Tibial nerve (tissue), 4 donors: ENCODE data around the gene CECR2. TPM values are rescaled to one million over a fixed set of nuclear protein-coding genes. Genes with fewer than 3 reads are reported as not detected.

Experiments
- DNase-seq, 2 donors: peaks; one replicate each; pipeline ENCODE4 v3.0.0-alpha.2; 2019; ENCODE audit warnings: low spot score in 2 of 2
- H3K27ac ChIP-seq, 4 donors: fragments of 200-600 bp; sonication (generic) in 3 of 4; one replicate each; pipeline ENCODE4 v1.5.1; 2017 to 2019; ENCODE audit warnings: mild to moderate bottlenecking in 1 of 4
- H3K27me3 ChIP-seq, 2 donors: fragments of 200-600 bp; sonication (generic) in 1 of 2; one replicate each; pipeline versions ENCODE4 v1.5.1 to v1.6.0; 2017 to 2019
- H3K36me3 ChIP-seq, 3 donors: fragments of 200-600 bp; sonication (generic); one replicate each; pipeline ENCODE4 v1.5.1; 2018 to 2019
- H3K4me1 ChIP-seq, 4 donors: fragments of 200-600 bp; sonication (generic) in 3 of 4; one replicate each; pipeline ENCODE4 v1.5.1; 2017 to 2019
- H3K4me3 ChIP-seq, 4 donors: fragments of 200-600 bp; sonication (generic) in 3 of 4; one replicate each; pipeline ENCODE4 v1.5.1; 2017 to 2019; ENCODE audit warnings: mild to moderate bottlenecking in 1 of 4, moderate library complexity in 1 of 4
- H3K9me3 ChIP-seq, 4 donors: fragments of 200-600 bp; sonication (generic) in 3 of 4; one replicate each; pipeline ENCODE4 v1.5.1; 2017 to 2019
- EP300 ChIP-seq, 2 donors: sonication (generic); formaldehyde crosslinking; IDR thresholded peaks; one replicate each; pipeline ENCODE4 v1.6.1; 2017; ENCODE audit warnings: antibody characterized with exemption in 2 of 2, mild to moderate bottlenecking in 1 of 2
- POLR2A ChIP-seq, 2 donors: fragments of 450-650 bp; IDR thresholded peaks; one replicate each; pipeline ENCODE4 v1.6.1; 2017; ENCODE audit warnings: antibody characterized with exemption in 2 of 2, mild to moderate bottlenecking in 2 of 2, moderate library complexity in 2 of 2
- WGBS, 2 donors: methylation state at CpG; one replicate each; pipeline ENCODE4 v1.1.5; 2018; 5-methylcytosine and 5-hydroxymethylcytosine counted together
- total RNA-seq, 4 donors: library from RNA; depleted of rRNA; stranded (reverse); fragments of >200 nt; gene quantifications; one replicate each; pipeline ENCODE4 v1.1.0, GENCODE V29; 2016
- TF ChIP-seq, protein P1 (sequence below), 5 experiments: fragments of 200-600 bp in 3 of 5; fragments of 450-650 bp in 2 of 5; sonication (generic) in 3 of 5; IDR thresholded peaks; one replicate each; pipeline ENCODE4 v1.5.1; 2016 to 2019; ENCODE audit warnings: antibody characterized with exemption in 5 of 5, mild to moderate bottlenecking in 3 of 5, moderate library complexity in 2 of 5

The CECR2 gene
- total RNA-seq, 4 donors from 2014 or later, result 2.4 to 5.1 (median 3.6) TPM

DNA sequence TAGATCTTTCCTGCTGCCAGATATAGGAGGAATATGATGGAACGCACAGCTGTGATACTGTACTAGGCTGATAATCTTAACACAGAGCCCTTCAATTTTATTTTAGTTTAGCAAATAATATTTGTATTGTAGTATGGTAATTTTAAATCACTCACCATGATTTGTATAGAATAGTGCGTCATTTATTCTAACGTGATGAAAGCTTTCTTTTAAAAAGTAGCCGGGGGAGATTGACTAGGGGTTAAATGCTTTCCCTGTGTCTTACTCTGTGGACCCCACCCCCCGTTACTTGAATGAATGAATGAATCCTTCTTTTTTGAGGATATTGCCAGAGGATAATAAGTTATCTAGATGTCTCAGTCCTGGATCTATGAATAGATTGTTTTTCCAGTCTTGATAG lies 72.1 kb downstream of the CECR2 start:
- no peak for DNase-seq
- Histone ChIP-seq H3K27ac (no peak overlapping the region), H3K4me3 (no peak overlapping the region), H3K9me3 (no peaks in the 10 kb centered on the region), H3K4me1 (peaks cover 0 to 9% (median 0%) of the 10 kb centered on the region in 4 donors), H3K36me3 (no peaks in the 10 kb centered on the region), H3K27me3 (no peaks in the 10 kb centered on the region)
- WGBS, 2 donors, result 55 to 63% methylated on average over 5 of the region's 5 CpGs
- TF ChIP-seq EP300 (IDR thresholded peaks at IDR 0.05) (no peak), POLR2A (IDR thresholded peaks at IDR 0.05) (no peak)
- TF ChIP-seq, protein P1, sequence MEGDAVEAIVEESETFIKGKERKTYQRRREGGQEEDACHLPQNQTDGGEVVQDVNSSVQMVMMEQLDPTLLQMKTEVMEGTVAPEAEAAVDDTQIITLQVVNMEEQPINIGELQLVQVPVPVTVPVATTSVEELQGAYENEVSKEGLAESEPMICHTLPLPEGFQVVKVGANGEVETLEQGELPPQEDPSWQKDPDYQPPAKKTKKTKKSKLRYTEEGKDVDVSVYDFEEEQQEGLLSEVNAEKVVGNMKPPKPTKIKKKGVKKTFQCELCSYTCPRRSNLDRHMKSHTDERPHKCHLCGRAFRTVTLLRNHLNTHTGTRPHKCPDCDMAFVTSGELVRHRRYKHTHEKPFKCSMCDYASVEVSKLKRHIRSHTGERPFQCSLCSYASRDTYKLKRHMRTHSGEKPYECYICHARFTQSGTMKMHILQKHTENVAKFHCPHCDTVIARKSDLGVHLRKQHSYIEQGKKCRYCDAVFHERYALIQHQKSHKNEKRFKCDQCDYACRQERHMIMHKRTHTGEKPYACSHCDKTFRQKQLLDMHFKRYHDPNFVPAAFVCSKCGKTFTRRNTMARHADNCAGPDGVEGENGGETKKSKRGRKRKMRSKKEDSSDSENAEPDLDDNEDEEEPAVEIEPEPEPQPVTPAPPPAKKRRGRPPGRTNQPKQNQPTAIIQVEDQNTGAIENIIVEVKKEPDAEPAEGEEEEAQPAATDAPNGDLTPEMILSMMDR (IDR thresholded peaks at IDR 0.05), result no peak

GRCh38 chr22:17443405-17444203 lies 74.3 kb downstream of the CECR2 start:
- Histone ChIP-seq H3K36me3 (no peaks in the 10 kb centered on the region), H3K27me3 (no peaks in the 10 kb centered on the region), H3K9me3 (no peaks in the 10 kb centered on the region), H3K4me3 (no peak overlapping the region), H3K4me1 (no peaks in the 10 kb centered on the region), H3K27ac (no peak overlapping the region)
- TF ChIP-seq POLR2A (IDR thresholded peaks at IDR 0.05) (no peak), EP300 (IDR thresholded peaks at IDR 0.05) (no peak)
- TF ChIP-seq, protein P1 (IDR thresholded peaks at IDR 0.05), result no peak
- DNase-seq, result no peak
- 64 to 67% methylated on average over 17 of the region's 17 CpGs for WGBS, 2 donors

GRCh38 chr22:17444204-17444504 lies 74.9 kb downstream of the CECR2 start:
- Histone ChIP-seq H3K9me3 (no peaks in the 10 kb centered on the region), H3K27ac (no peak overlapping the region), H3K4me1 (no peaks in the 10 kb centered on the region), H3K27me3 (no peaks in the 10 kb centered on the region), H3K4me3 (no peak overlapping the region), H3K36me3 (no peaks in the 10 kb centered on the region)
- 92 to 93% methylated on average over 6 of the region's 6 CpGs for WGBS, 2 donors
- DNase-seq, result no peak
- no peak for TF ChIP-seq POLR2A (IDR thresholded peaks at IDR 0.05)
- TF ChIP-seq EP300 (IDR thresholded peaks at IDR 0.05), result no peak

GRCh38 chr22:17446698-17447097 lies 77.4 kb downstream of the CECR2 start:
- H3K4me1 ChIP-seq, result no peaks in the 10 kb centered on the region
- no peak overlapping the region for H3K4me3 ChIP-seq
- 89 to 98% methylated on average over 10 of the region's 10 CpGs for WGBS, 2 donors
- H3K27ac ChIP-seq, result no peak overlapping the region
- H3K36me3 ChIP-seq, result no peaks in the 10 kb centered on the region
- TF ChIP-seq EP300 (IDR thresholded peaks at IDR 0.05) (no peak), POLR2A (IDR thresholded peaks at IDR 0.05) (no peak)
- TF ChIP-seq, protein P1 (IDR thresholded peaks at IDR 0.05), result no peak
- H3K9me3 ChIP-seq, result no peaks in the 10 kb centered on the region
- no peaks in the 10 kb centered on the region for H3K27me3 ChIP-seq
- no peak for DNase-seq

GRCh38 chr22:17451316-17451715 lies 82.1 kb downstream of the CECR2 start:
- H3K36me3 ChIP-seq, result no peaks in the 10 kb centered on the region
- no peaks in the 10 kb centered on the region for H3K4me1 ChIP-seq
- 82 to 87% methylated on average over 5 of the region's 5 CpGs for WGBS, 2 donors
- H3K4me3 ChIP-seq, result no peak overlapping the region
- DNase-seq, result no peak
- peaks cover 0 to 7% (median 0%) of the 10 kb centered on the region in 4 donors for H3K9me3 ChIP-seq
- H3K27me3 ChIP-seq, result no peaks in the 10 kb centered on the region
- TF ChIP-seq, protein P1 (IDR thresholded peaks at IDR 0.05), result no peak
- TF ChIP-seq EP300 (IDR thresholded peaks at IDR 0.05) (no peak), POLR2A (IDR thresholded peaks at IDR 0.05) (no peak)
- H3K27ac ChIP-seq, result no peak overlapping the region
